Duodenal mucosa (tissue), 2 donors: ENCODE data around the gene TSKU.

ENCODE experiments used
- H3K27ac ChIP-seq: one replicate; pipeline ENCODE4 v1.7.0; 2013; ENCODE audit warnings: low read depth, low read length
- H3K27me3 ChIP-seq, 2 donors: one replicate each; pipeline ENCODE4 v1.7.0; 2013; ENCODE audit warnings: low read length in 2 of 2, control low read depth in 1 of 2; ENCODE audit not compliant: insufficient read depth in 2 of 2, control insufficient read depth in 1 of 2
- H3K36me3 ChIP-seq, 2 donors: one replicate each; pipeline ENCODE4 v1.7.0; 2013; ENCODE audit warnings: low read length in 2 of 2, control low read depth in 1 of 2; ENCODE audit not compliant: insufficient read depth in 2 of 2, control insufficient read depth in 1 of 2
- H3K4me1 ChIP-seq, 2 donors: one replicate each; pipeline ENCODE4 v1.7.0; 2013; ENCODE audit warnings: low read length in 2 of 2, control low read depth in 1 of 2; ENCODE audit not compliant: insufficient read depth in 2 of 2, control insufficient read depth in 1 of 2
- H3K4me3 ChIP-seq, 2 donors: one replicate each; pipeline ENCODE4 v1.7.0; 2013; ENCODE audit warnings: low read length in 2 of 2, low read depth in 1 of 2
- H3K9ac ChIP-seq, 2 donors: one replicate each; pipeline ENCODE4 v1.7.0; 2013; ENCODE audit warnings: low read length in 2 of 2, low read depth in 1 of 2
- H3K9me3 ChIP-seq, 2 donors: one replicate each; pipeline ENCODE4 v1.7.0; 2013; ENCODE audit warnings: low read length in 2 of 2, control low read depth in 1 of 2; ENCODE audit not compliant: control insufficient read depth in 1 of 2

The TSKU gene

DNA sequence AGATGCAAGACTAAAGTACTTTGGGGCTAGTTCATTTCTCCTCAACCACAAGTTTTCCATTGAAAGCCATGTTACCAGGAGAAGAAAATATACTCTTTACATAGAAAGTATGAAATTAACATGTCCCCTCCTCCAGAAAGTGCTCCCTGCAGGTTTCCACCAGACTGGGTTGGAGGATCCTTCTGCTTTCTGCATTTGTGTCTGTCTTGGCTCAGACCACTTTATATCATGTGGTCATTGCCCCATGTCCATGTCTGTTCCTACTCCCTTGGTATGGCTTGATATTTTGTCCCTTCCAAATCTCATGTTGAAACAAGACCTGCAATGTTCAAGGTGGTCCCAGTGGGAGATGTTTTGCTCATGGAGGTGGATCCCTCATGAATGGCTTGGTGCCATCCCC, 49.2 kb downstream of the TSKU start:
- Histone ChIP-seq H3K36me3 (no peaks in the 10 kb centered on the region), H3K27ac (no peak overlapping the region), H3K9ac (no peak overlapping the region), H3K9me3 (no peaks in the 10 kb centered on the region), H3K27me3 (no peaks in the 10 kb centered on the region), H3K4me3 (no peak overlapping the region), H3K4me1 (peaks cover 21 to 25% of the 10 kb centered on the region in 2 donors)

- no peak overlapping the region for H3K9ac ChIP-seq
- no peaks in the 10 kb centered on the region for H3K9me3 ChIP-seq
- no peak overlapping the region for H3K27ac ChIP-seq
- no peaks in the 10 kb centered on the region for H3K36me3 ChIP-seq
- H3K4me1 ChIP-seq: peaks cover 39 to 43% of the 10 kb centered on the region in 2 donors
- no peak overlapping the region for H3K4me3 ChIP-seq
- H3K27me3 ChIP-seq: no peaks in the 10 kb centered on the region
Observed at GRCh38 chr11:76834151-76834550, 51.0 kb downstream of the TSKU start.

DNA sequence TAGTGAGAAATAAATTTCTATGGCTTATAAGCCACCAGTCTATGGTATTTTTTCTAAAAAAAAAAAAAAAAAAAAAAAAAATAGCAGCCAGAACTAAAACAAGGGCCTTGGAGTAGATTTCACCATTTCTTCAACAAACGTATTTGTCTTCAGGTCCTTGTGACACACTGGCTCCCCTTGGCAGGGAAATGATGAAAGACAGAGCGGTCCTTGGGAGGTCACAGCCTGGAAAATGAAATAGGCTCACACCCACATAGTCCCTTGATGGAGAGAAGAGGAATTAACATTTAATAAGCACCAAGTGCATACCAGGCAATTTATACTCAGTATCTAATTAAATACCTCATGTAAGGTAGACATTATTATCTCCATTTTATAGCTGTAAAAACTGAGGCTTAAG, 51.9 kb downstream of the TSKU start:
- no peak overlapping the region for H3K27ac ChIP-seq
- H3K4me3 ChIP-seq: no peak overlapping the region
- peaks cover 44 to 46% of the 10 kb centered on the region in 2 donors for H3K4me1 ChIP-seq
- no peaks in the 10 kb centered on the region for H3K27me3 ChIP-seq
- no peaks in the 10 kb centered on the region for H3K9me3 ChIP-seq
- H3K36me3 ChIP-seq: no peaks in the 10 kb centered on the region
- no peak overlapping the region for H3K9ac ChIP-seq

GRCh38 chr11:76835928-76836612, 52.9 kb downstream of the TSKU start:
- H3K36me3 ChIP-seq: no peaks in the 10 kb centered on the region
- H3K9ac ChIP-seq: no peak overlapping the region
- H3K4me3 ChIP-seq: no peak overlapping the region
- no peak overlapping the region for H3K27ac ChIP-seq
- H3K4me1 ChIP-seq: peaks cover 40 to 43% of the 10 kb centered on the region in 2 donors
- H3K9me3 ChIP-seq: no peaks in the 10 kb centered on the region
- H3K27me3 ChIP-seq: no peaks in the 10 kb centered on the region

DNA sequence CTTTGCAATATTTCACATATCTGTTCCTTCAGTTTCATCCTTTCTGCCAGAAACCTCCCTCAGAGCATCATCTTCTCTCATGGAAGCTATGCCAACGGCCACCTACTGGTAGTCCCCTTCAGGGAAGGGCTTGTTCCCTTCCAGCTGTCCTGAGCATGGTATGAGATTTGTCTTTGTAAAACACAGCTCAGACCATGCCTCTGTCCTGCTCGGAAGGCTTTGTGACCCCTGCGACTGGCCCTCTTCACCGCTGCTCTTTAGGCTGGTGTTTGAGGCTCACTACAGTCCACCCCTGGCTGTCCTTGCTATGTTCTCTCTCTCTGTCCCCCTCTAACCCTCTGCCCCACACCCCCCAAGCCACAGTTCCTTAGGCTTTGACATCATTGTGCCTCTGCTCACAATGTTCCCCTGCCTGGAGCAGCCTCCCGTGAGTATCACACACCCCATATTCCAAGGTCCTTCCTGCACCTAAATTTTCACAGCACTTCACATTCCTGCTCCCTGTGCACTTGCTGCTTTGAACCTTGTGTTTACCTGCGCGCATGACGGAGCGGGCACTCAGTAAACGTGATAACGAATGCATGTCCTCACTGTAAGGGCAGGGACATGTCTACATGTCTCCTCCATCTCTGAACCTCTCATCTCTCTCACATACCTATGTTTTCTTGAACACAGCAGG, 53.6 kb downstream of the TSKU start:
- H3K4me1 ChIP-seq: peaks cover 37 to 43% of the 10 kb centered on the region in 2 donors
- H3K27ac ChIP-seq: no peak overlapping the region
- H3K9ac ChIP-seq: no peak overlapping the region
- H3K36me3 ChIP-seq: no peaks in the 10 kb centered on the region
- H3K4me3 ChIP-seq: no peak overlapping the region
- no peaks in the 10 kb centered on the region for H3K27me3 ChIP-seq
- H3K9me3 ChIP-seq: no peaks in the 10 kb centered on the region

- Histone ChIP-seq H3K4me3 (no peak overlapping the region), H3K9ac (no peak overlapping the region), H3K9me3 (no peaks in the 10 kb centered on the region), H3K27me3 (no peaks in the 10 kb centered on the region), H3K36me3 (no peaks in the 10 kb centered on the region), H3K4me1 (peaks cover 37 to 43% of the 10 kb centered on the region in 2 donors), H3K27ac (no peak overlapping the region)
Observed at GRCh38 chr11:76837696-76838677, 54.8 kb downstream of the TSKU start.

DNA sequence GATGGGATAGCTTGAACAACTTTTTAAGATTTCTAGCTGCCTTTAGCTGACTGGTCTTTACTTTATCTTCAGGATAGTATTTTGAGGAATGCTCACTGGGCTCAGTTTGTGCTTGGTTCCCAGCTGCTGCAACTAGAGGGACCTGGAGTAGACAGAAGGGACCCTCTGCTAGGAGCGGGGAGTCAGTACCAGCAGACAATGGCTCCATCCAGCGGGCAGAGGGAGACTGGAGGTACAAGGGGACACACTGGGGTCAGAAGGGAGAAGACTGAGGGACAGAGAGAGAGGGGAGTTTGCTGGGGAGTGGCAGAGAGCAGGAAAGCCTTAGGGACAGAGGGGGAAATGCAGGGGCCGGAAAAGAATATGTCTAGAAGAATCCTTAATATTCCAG, 55.5 kb downstream of the TSKU start:
- peaks cover 37 to 43% of the 10 kb centered on the region in 2 donors for H3K4me1 ChIP-seq
- H3K36me3 ChIP-seq: no peaks in the 10 kb centered on the region
- no peak overlapping the region for H3K27ac ChIP-seq
- no peaks in the 10 kb centered on the region for H3K9me3 ChIP-seq
- H3K9ac ChIP-seq: no peak overlapping the region
- H3K27me3 ChIP-seq: no peaks in the 10 kb centered on the region
- H3K4me3 ChIP-seq: no peak overlapping the region

DNA sequence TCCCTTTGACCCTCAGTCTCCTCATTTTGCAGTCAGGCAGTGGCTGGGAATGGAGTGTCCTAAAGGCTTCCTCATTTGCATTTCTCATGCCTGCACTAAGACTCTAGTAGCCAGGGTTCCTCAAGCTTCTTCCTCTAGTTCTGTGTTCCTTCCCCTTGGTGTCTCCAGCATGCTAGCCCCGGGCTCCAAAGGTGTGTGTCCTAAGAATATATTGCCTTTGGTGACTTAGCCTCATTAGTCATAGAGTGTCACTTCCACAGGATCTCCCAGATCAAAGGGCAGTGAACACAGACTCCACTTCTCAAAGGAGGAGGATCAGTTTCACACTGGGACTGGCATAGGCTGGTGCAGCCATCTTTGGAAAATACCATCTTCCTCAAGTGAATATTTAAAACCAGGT, 56.2 kb downstream of the TSKU start:
- H3K36me3 ChIP-seq: no peaks in the 10 kb centered on the region
- H3K27me3 ChIP-seq: no peaks in the 10 kb centered on the region
- no peak overlapping the region for H3K9ac ChIP-seq
- H3K9me3 ChIP-seq: peaks cover 0 to 1% of the 10 kb centered on the region in 2 donors
- H3K4me1 ChIP-seq: peaks cover 37 to 43% of the 10 kb centered on the region in 2 donors
- H3K4me3 ChIP-seq: no peak overlapping the region
- no peak overlapping the region for H3K27ac ChIP-seq

DNA sequence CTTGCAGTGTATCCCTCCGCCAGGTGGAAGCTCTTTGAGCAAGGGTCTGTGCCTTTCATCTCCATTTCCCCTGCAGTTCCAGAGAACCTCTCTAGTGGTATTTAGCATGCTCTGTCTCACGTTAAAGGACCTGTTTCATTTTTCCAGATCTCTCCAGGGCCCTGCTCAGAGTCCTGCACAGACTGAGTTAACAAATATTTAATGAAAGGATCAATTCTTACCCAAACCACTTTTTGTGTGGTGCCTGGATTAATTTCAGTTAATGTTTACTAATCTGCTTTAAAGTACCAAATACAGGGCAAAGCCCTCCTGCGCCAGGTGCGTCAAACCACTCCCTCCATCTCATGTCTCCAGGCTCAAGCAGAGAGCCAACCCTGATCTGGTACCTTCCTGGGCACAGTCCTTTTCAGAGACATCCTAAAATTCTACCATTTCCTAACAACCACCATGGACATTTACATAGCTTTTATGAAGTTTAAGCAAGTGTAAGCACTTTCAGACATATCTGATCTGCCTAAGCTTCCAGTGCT, 58.8 kb downstream of the TSKU start:
- H3K4me3 ChIP-seq: no peak overlapping the region
- H3K36me3 ChIP-seq: no peaks in the 10 kb centered on the region
- no peaks in the 10 kb centered on the region for H3K27me3 ChIP-seq

More for the DNA sequence above, 58.8 kb downstream of the TSKU start:
- H3K4me1 ChIP-seq: peaks cover 26 to 31% of the 10 kb centered on the region in 2 donors
- H3K9me3 ChIP-seq: peaks cover 0 to 1% of the 10 kb centered on the region in 2 donors
- H3K27ac ChIP-seq: no peak overlapping the region
- no peak overlapping the region for H3K9ac ChIP-seq
